SHP77 treated with DMSO at 0.1 percent for 48 hours (cell line): Measurements from ENCODE around the gene SIRT4.

ENCODE experiments used
- DNase-seq: peaks from one replicate; lab custom pipeline; 2025; lab: John Stamatoyannopoulos, UW

Gene SIRT4

GRCh38 chr12:120278137-120279069, 23.7 kb upstream of the SIRT4 start:
- DNase-seq: no peak

- DNase-seq: no peak
Measured at GRCh38 chr12:120283318-120283717, 18.8 kb upstream of the SIRT4 start.

GRCh38 chr12:120284381-120284780, 17.7 kb upstream of the SIRT4 start:
- DNase-seq: no peak

- DNase-seq: no peak
Measured at GRCh38 chr12:120286768-120287490, 15.2 kb upstream of the SIRT4 start.

GRCh38 chr12:120287491-120287890, 14.6 kb upstream of the SIRT4 start:
- no peak for DNase-seq

GRCh38 chr12:120290609-120291305, 11.4 kb upstream of the SIRT4 start:
- DNase-seq: peak; percentile 31

- no peak for DNase-seq
Measured at GRCh38 chr12:120292411-120292660, 9.8 kb upstream of the SIRT4 start.

GRCh38 chr12:120292661-120293531, 9.2 kb upstream of the SIRT4 start, which contains the start of gene RNU4-1:
Gene RNU4-1, minus strand, starts transcription at chr12:120293237.
- peak; percentile 97 for DNase-seq

GRCh38 chr12:120314220-120314619, 12.1 kb downstream of the SIRT4 start:
- no peak for DNase-seq

GRCh38 chr12:120316798-120317223, 14.7 kb downstream of the SIRT4 start:
- DNase-seq: no peak

GRCh38 chr12:120317224-120318105, 15.3 kb downstream of the SIRT4 start:
- peak; percentile 99 for DNase-seq

- no peak for DNase-seq
Measured at GRCh38 chr12:120321382-120322202, 19.5 kb downstream of the SIRT4 start.

GRCh38 chr12:120323772-120324171, 21.7 kb downstream of the SIRT4 start:
- DNase-seq: no peak

GRCh38 chr12:120324841-120325417, 22.8 kb downstream of the SIRT4 start:
- no peak for DNase-seq

- DNase-seq: no peak
Measured at GRCh38 chr12:120327593-120327992, 25.5 kb downstream of the SIRT4 start, which contains the start of gene PLA2G1B. Gene PLA2G1B, minus strand, starts transcription at chr12:120327779. Its CDS starts 26 bp downstream, at chr12:120327753.

- DNase-seq: no peak
Measured at GRCh38 chr12:120328228-120328627, 26.1 kb downstream of the SIRT4 start.

- no peak for DNase-seq
Measured at GRCh38 chr12:120331390-120331789, 29.3 kb downstream of the SIRT4 start.

- no peak for DNase-seq
Measured at GRCh38 chr12:120332041-120332440, 29.9 kb downstream of the SIRT4 start.

- no peak for DNase-seq
Measured at GRCh38 chr12:120332523-120332922, 30.4 kb downstream of the SIRT4 start.
